ENCODE measurements around the gene ANKS3. TPM values are rescaled to one million over a fixed set of nuclear protein-coding genes. Genes with fewer than 3 reads are reported as not detected.

The ANKS3 gene
- total RNA-seq, 4 donors from 2014 or later: 29.3 to 58.8 (median 51.8) TPM

DNA sequence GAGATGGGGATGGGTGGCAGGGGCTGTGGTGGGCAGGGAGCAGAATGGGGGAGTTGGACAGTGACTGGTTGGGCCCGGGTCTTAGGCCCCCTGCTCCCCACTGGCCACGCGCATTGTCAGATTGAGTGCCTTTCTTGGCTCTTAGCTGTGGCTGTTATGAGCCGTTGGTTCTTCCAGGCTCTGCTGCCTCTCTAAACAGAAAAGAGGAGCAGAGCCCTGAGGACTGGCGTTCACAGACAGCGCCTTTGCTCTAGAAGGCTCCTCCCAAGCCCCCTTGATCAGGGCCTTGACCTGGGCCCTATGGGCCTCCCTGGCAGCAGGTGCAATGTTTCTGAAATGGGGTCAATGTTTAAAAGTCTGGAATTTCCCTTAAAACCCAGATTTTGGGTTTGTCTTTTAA, 55.5 kb downstream of the ANKS3 start:
- H3K27ac ChIP-seq: peak overlapping the region in 2 of 4 donors; percentile 73 to 81
- 81 to 89% methylated on average over 6 of the region's 6 CpGs for WGBS, 2 donors
- H3K9me3 ChIP-seq: no peaks in the 10 kb centered on the region
- no peak for DNase-seq (ENCODE audit: low spot score in 2 of 2)
- H3K4me3 ChIP-seq: no peak overlapping the region
- H3K4me1 ChIP-seq: peaks cover 0 to 33% (median 4%) of the 10 kb centered on the region in 4 donors
- TF ChIP-seq POLR2A (IDR thresholded peaks at IDR 0.05) (no peak), EP300 (IDR thresholded peaks at IDR 0.05) (no peak)
- TF ChIP-seq, protein P1, sequence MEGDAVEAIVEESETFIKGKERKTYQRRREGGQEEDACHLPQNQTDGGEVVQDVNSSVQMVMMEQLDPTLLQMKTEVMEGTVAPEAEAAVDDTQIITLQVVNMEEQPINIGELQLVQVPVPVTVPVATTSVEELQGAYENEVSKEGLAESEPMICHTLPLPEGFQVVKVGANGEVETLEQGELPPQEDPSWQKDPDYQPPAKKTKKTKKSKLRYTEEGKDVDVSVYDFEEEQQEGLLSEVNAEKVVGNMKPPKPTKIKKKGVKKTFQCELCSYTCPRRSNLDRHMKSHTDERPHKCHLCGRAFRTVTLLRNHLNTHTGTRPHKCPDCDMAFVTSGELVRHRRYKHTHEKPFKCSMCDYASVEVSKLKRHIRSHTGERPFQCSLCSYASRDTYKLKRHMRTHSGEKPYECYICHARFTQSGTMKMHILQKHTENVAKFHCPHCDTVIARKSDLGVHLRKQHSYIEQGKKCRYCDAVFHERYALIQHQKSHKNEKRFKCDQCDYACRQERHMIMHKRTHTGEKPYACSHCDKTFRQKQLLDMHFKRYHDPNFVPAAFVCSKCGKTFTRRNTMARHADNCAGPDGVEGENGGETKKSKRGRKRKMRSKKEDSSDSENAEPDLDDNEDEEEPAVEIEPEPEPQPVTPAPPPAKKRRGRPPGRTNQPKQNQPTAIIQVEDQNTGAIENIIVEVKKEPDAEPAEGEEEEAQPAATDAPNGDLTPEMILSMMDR (IDR thresholded peaks at IDR 0.05): no peak
- H3K36me3 ChIP-seq: peaks cover 0 to 93% (median 0%) of the 10 kb centered on the region in 3 donors
- H3K27me3 ChIP-seq: no peaks in the 10 kb centered on the region

DNA sequence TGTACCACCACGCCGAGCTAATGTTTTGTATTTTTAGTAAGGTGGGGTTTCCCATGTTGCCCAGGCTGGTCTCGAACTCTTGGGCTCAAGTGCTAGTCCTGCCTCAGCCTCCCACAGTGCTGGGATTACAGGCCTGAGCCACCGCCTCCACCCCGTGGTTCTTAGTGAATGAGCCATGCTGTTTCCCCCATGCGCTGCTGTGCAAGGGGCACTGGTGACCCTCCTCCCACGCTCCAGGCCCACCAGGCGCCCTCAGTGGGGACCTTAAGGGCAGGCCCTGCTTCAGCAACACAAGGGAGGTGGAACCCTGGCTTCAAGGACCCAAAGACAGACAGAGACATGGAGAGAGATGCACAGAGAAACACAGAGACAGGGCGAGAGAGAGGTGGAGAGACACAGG, 56.1 kb downstream of the ANKS3 start:
- DNase-seq (ENCODE audit: low spot score in 2 of 2): no peak
- peaks cover 0 to 93% (median 0%) of the 10 kb centered on the region in 3 donors for H3K36me3 ChIP-seq
- 77 to 79% methylated on average over 9 of the region's 9 CpGs for WGBS, 2 donors
- H3K4me3 ChIP-seq: no peak overlapping the region
- H3K4me1 ChIP-seq: peaks cover 0 to 33% (median 4%) of the 10 kb centered on the region in 4 donors
- H3K27ac ChIP-seq: no peak overlapping the region
- TF ChIP-seq, protein P1 (IDR thresholded peaks at IDR 0.05): no peak
- TF ChIP-seq POLR2A (IDR thresholded peaks at IDR 0.05) (no peak), EP300 (IDR thresholded peaks at IDR 0.05) (no peak)
- no peaks in the 10 kb centered on the region for H3K9me3 ChIP-seq
- H3K27me3 ChIP-seq: no peaks in the 10 kb centered on the region

DNA sequence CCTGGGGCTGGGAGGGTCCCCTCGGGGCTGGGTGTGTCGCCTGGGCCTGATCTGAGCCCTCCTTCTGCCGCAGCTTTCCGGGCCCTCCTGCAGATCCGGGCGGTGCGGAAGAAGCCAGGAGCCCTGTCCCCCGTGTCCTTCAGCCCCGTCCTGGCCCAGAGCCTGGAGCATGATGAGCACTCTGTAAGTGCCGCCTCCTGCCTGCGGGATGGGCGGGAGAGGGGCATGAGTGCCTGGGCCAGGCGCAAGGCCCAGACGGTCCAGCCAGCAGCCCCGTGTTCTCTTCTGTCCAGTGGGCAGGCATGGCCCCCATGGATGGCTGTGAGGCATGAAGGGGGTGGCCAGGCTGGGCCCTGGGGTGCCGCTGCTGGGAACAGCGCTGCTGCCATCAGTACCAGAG, 56.7 kb downstream of the ANKS3 start:
- H3K27me3 ChIP-seq: no peaks in the 10 kb centered on the region
- H3K4me3 ChIP-seq: no peak overlapping the region
- H3K27ac ChIP-seq: peak overlapping the region in 1 of 4 donors; percentile 22
- WGBS, 2 donors: 85 to 88% methylated on average over 14 to 17 of the region's 17 CpGs
- no peaks in the 10 kb centered on the region for H3K9me3 ChIP-seq
- H3K4me1 ChIP-seq: peaks cover 0 to 33% (median 4%) of the 10 kb centered on the region in 4 donors
- TF ChIP-seq POLR2A (IDR thresholded peaks at IDR 0.05) (no peak), EP300 (IDR thresholded peaks at IDR 0.05) (no peak)
- TF ChIP-seq, protein P1 (IDR thresholded peaks at IDR 0.05): no peak
- no peak for DNase-seq (ENCODE audit: low spot score in 2 of 2)
- H3K36me3 ChIP-seq: peaks cover 0 to 93% (median 0%) of the 10 kb centered on the region in 3 donors

DNA sequence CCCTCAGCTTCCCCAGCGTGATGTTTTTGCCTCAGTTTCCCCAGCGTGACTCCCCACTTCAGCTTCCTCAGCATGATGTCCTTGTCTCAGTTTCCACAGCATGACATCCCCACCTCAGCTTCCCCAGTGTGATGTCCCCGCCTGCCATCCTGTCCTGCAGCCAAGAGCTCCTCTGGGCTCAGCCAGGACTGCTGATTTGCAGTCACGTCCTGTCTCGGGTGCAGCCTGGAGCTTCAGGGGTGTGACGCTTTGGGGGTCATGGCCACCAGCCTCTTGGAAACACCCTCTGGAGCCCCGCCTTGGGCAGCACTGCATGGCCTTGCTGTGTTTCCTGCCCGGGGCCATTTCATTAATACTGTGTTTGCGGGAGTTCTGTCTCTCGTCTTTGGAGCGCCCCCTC, 57.2 kb downstream of the ANKS3 start:
- Histone ChIP-seq H3K27ac (peak overlapping the region in 2 of 4 donors; percentile 21 to 22), H3K4me3 (no peak overlapping the region), H3K4me1 (peaks cover 0 to 33% (median 4%) of the 10 kb centered on the region in 4 donors), H3K9me3 (no peaks in the 10 kb centered on the region), H3K36me3 (peaks cover 0 to 93% (median 0%) of the 10 kb centered on the region in 3 donors), H3K27me3 (no peaks in the 10 kb centered on the region)
- no peak for DNase-seq (ENCODE audit: low spot score in 2 of 2)
- TF ChIP-seq POLR2A (IDR thresholded peaks at IDR 0.05) (no peak), EP300 (IDR thresholded peaks at IDR 0.05) (no peak)
- TF ChIP-seq, protein P1 (IDR thresholded peaks at IDR 0.05): no peak
- 70 to 77% methylated on average over 11 of the region's 11 CpGs for WGBS, 2 donors

DNA sequence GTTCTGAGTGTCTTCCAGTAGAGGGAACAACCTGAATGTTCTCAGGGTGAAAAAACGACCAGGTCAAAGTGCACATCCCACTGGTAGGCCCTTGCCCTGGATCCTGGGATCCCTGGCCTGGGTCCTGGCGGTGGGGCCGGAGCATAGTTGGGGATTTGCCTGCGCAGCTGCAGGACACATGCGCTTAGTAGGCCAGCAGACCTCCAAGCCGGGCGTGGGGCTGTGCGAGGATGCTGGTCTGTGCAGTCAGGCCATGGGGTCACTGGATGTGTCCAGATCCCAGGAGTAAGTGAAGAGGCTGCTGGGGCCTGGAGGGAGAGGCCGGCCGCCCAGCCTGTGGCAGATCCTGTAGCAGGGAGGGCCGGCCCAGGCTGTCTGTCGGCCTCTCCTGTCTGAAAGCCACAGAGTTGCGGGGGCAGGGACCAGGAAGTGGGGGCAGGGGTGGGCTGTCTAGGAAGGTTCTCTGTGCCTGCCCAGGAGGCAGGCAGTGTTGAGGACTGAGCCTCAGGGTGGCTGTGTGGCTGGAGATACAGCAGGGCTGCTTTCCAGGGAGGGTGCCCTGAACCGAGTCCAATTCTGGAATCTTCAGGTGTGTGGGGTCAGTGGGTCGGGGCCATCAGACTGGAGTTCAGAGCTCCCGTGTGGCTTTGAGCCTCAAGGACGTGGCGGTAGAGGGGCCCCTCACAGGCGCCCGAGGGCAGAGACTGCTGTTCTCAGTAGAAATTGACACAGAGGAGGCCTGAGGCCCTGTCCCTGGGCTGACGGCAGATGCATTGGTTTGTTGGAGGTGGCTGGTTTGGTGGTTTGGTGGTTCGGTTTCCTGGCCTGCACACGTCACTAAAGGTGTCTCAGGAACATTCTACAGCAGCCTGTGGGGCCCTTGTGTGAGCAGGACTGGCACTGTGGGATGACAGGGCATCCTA, 57.9 kb downstream of the ANKS3 start:
- no peak overlapping the region for H3K4me3 ChIP-seq
- TF ChIP-seq, protein P1 (IDR thresholded peaks at IDR 0.05): no peak
- TF ChIP-seq POLR2A (IDR thresholded peaks at IDR 0.05) (no peak), EP300 (IDR thresholded peaks at IDR 0.05) (no peak)
- H3K27ac ChIP-seq: peak overlapping the region in 1 of 4 donors; percentile 21
- H3K9me3 ChIP-seq: no peaks in the 10 kb centered on the region
- no peak for DNase-seq (ENCODE audit: low spot score in 2 of 2)
- WGBS, 2 donors: 70 to 81% methylated on average over 19 to 20 of the region's 23 CpGs
- H3K4me1 ChIP-seq: peaks cover 0 to 28% (median 4%) of the 10 kb centered on the region in 4 donors
- no peaks in the 10 kb centered on the region for H3K27me3 ChIP-seq
- peaks cover 0 to 93% (median 0%) of the 10 kb centered on the region in 3 donors for H3K36me3 ChIP-seq
